Astrocyte (in vitro differentiated cells and primary cell): ENCODE measurements around the gene POLR2E. TPM values are rescaled to one million over a fixed set of nuclear protein-coding genes. Genes with fewer than 3 reads are reported as not detected.

Experiments used
- DNase-seq: peaks from one replicate; pipeline ENCODE4 v3.0.0-alpha.2; 2010; ENCODE audit warnings: low read depth
- FAIRE-seq: peaks from 2 replicates; lab custom pipeline; 2011; peaks lifted over from hg19 to GRCh38; lab: Jason Lieb, UNC
- H2AFZ ChIP-seq: 2 replicates; pipeline ENCODE4 v1.6.0; 2012; ENCODE audit warnings: low read depth, low read length, inconsistent platforms
- H3K27ac ChIP-seq: 2 replicates; pipeline ENCODE4 v1.5.1; 2011; ENCODE audit warnings: low read depth, low read length, inconsistent platforms
- H3K27me3 ChIP-seq: 2 replicates; pipeline ENCODE4 v1.6.0; 2011; ENCODE audit warnings: low read length, inconsistent platforms; ENCODE audit not compliant: insufficient read depth
- H3K36me3 ChIP-seq: 2 replicates; pipeline ENCODE4 v1.5.1; 2011; ENCODE audit warnings: low read length, inconsistent platforms; ENCODE audit not compliant: insufficient read depth
- H3K4me1 ChIP-seq: 2 replicates; pipeline ENCODE4 v1.5.1; 2011; ENCODE audit warnings: low read length, inconsistent platforms; ENCODE audit not compliant: insufficient read depth
- H3K4me2 ChIP-seq: 2 replicates; pipeline ENCODE4 v1.6.0; 2012; ENCODE audit warnings: low read length, inconsistent platforms
- H3K4me3 ChIP-seq: 2 replicates; pipeline ENCODE4 v1.5.1; 2011; ENCODE audit warnings: low read depth, mild to moderate bottlenecking, low read length, inconsistent platforms; ENCODE audit not compliant: insufficient read depth
- H3K79me2 ChIP-seq: 2 replicates; pipeline ENCODE4 v1.6.0; 2012; ENCODE audit warnings: mild to moderate bottlenecking, low read length, inconsistent platforms; ENCODE audit not compliant: insufficient read depth
- H3K9ac ChIP-seq: 2 replicates; pipeline ENCODE4 v1.6.0; 2012; ENCODE audit warnings: mild to moderate bottlenecking, low read length, inconsistent platforms
- H3K9me3 ChIP-seq: 2 replicates; pipeline ENCODE4 v1.5.1; 2012; ENCODE audit warnings: low read depth, mild to moderate bottlenecking, low read length, inconsistent platforms; ENCODE audit not compliant: insufficient read depth
- H4K20me1 ChIP-seq: 2 replicates; pipeline ENCODE4 v1.6.0; 2012; ENCODE audit warnings: low read length, inconsistent platforms; ENCODE audit not compliant: insufficient read depth
- H3K27ac Mint-ChIP-seq: one replicate; pipeline ENCODE4 v1.8.0; 2021; ENCODE audit warnings: mild to moderate bottlenecking, mixed read lengths; ENCODE audit not compliant: unreplicated experiment
- H3K27me3 Mint-ChIP-seq: one replicate; pipeline ENCODE4 v1.8.0; 2021; ENCODE audit warnings: low read depth, mixed read lengths; ENCODE audit not compliant: unreplicated experiment
- H3K36me3 Mint-ChIP-seq: one replicate; pipeline ENCODE4 v1.8.0; 2021; ENCODE audit warnings: low read depth, mixed read lengths; ENCODE audit not compliant: unreplicated experiment
- H3K4me1 Mint-ChIP-seq: one replicate; pipeline ENCODE4 v1.8.0; 2021; ENCODE audit warnings: low read depth, mixed read lengths; ENCODE audit not compliant: unreplicated experiment
- H3K4me3 Mint-ChIP-seq: one replicate; pipeline ENCODE4 v1.8.0; 2021; ENCODE audit warnings: mild to moderate bottlenecking, moderate library complexity, mixed read lengths; ENCODE audit not compliant: unreplicated experiment
- H3K9me3 Mint-ChIP-seq: one replicate; pipeline ENCODE4 v1.8.0; 2021; ENCODE audit warnings: mild to moderate bottlenecking, mixed read lengths; ENCODE audit not compliant: unreplicated experiment
- CTCF ChIP-seq: IDR thresholded peaks from 2 replicates; pipeline ENCODE4 v1.5.1; 2011; ENCODE audit warnings: low read depth, mild to moderate bottlenecking, inconsistent platforms, low read length, moderate library complexity; ENCODE audit not compliant: insufficient read depth
- EZH2 ChIP-seq: IDR thresholded peaks from 2 replicates; pipeline ENCODE4 v1.6.1; 2012; ENCODE audit warnings: mild to moderate bottlenecking, low read length, inconsistent platforms; ENCODE audit not compliant: insufficient read depth
- total RNA-seq: library from RNA; stranded (reverse); gene quantifications from 2 replicates; pipeline ENCODE4 v1.2.1, GENCODE V29; 2021

The POLR2E gene
- total RNA-seq, 1 donor from 2014 or later = 207 TPM

GRCh38 chr19:1098177-1099051, 3.2 kb upstream of the POLR2E start:
- Mint-ChIP-seq H3K27me3 (no peaks in the 10 kb centered on the region), H3K9me3 (peaks cover 4% of the 10 kb centered on the region), H3K27ac (peak overlapping the region; percentile 75), H3K4me3 (peak overlapping the region; percentile 55), H3K36me3 (peaks cover 7% of the 10 kb centered on the region), H3K4me1 (peaks cover 17% of the 10 kb centered on the region)
- H3K9me3 ChIP-seq = no peaks in the 10 kb centered on the region
- no peak overlapping the region for H3K4me2 ChIP-seq
- TF ChIP-seq EZH2 (no peak), CTCF (no peak)
- peak overlapping the region; percentile 27 for H3K9ac ChIP-seq
- no peaks in the 10 kb centered on the region for H3K27me3 ChIP-seq
- H3K4me3 ChIP-seq = no peak overlapping the region
- peaks cover 18% of the 10 kb centered on the region for H3K79me2 ChIP-seq
- H3K4me1 ChIP-seq = peaks cover 46% of the 10 kb centered on the region
- no peak for FAIRE-seq
- H4K20me1 ChIP-seq = peaks cover 14% of the 10 kb centered on the region
- no peaks in the 10 kb centered on the region for H3K36me3 ChIP-seq
- no peak for DNase-seq
- no peak overlapping the region for H2AFZ ChIP-seq
- H3K27ac ChIP-seq = peak overlapping the region; percentile 58

- Histone ChIP-seq H3K4me2 (no peak overlapping the region), H3K27me3 (no peaks in the 10 kb centered on the region), H3K36me3 (no peaks in the 10 kb centered on the region), H3K27ac (no peak overlapping the region), H4K20me1 (peaks cover 20% of the 10 kb centered on the region), H2AFZ (no peak overlapping the region), H3K9me3 (no peaks in the 10 kb centered on the region), H3K79me2 (peaks cover 24% of the 10 kb centered on the region), H3K9ac (no peak overlapping the region), H3K4me1 (peaks cover 40% of the 10 kb centered on the region), H3K4me3 (no peak overlapping the region)
- Mint-ChIP-seq H3K27me3 (no peaks in the 10 kb centered on the region), H3K27ac (peak overlapping the region; percentile 35), H3K9me3 (peaks cover 4% of the 10 kb centered on the region), H3K36me3 (peaks cover 8% of the 10 kb centered on the region), H3K4me3 (no peak overlapping the region), H3K4me1 (peaks cover 17% of the 10 kb centered on the region)
- FAIRE-seq (no peak), DNase-seq (no peak)
- no peak for TF ChIP-seq EZH2
- TF ChIP-seq CTCF = no peak
Measured at GRCh38 chr19:1097810-1098176, 2.6 kb upstream of the POLR2E start.

- Histone ChIP-seq H3K79me2 (peaks cover 30% of the 10 kb centered on the region), H3K4me1 (peaks cover 22% of the 10 kb centered on the region), H3K4me3 (peak overlapping the region; percentile 97), H3K27me3 (no peaks in the 10 kb centered on the region), H3K9me3 (no peaks in the 10 kb centered on the region), H3K27ac (peak overlapping the region; percentile 65), H3K4me2 (peak overlapping the region; percentile 100), H4K20me1 (peaks cover 27% of the 10 kb centered on the region), H3K36me3 (no peaks in the 10 kb centered on the region), H3K9ac (peak overlapping the region; percentile 96), H2AFZ (no peak overlapping the region)
- H3K4me3 Mint-ChIP-seq = peak overlapping the region; percentile 95
- no peaks in the 10 kb centered on the region for H3K27me3 Mint-ChIP-seq
- FAIRE-seq (no peak), DNase-seq (no peak)
- H3K27ac Mint-ChIP-seq = peak overlapping the region; percentile 84
- H3K9me3 Mint-ChIP-seq = no peaks in the 10 kb centered on the region
- no peak for TF ChIP-seq CTCF
- TF ChIP-seq EZH2 = no peak
- peaks cover 10% of the 10 kb centered on the region for H3K4me1 Mint-ChIP-seq
- H3K36me3 Mint-ChIP-seq = peaks cover 6% of the 10 kb centered on the region
Measured at GRCh38 chr19:1094655-1094977, 559 bp downstream of the POLR2E start.
